DMS79 treated with DMSO at 0.1 percent for 48 hours (cell line): ENCODE data around the gene CORO1C.

ENCODE experiments used
- DNase-seq: peaks from one replicate; lab custom pipeline; 2025; lab: John Stamatoyannopoulos, UW

Gene CORO1C

DNA sequence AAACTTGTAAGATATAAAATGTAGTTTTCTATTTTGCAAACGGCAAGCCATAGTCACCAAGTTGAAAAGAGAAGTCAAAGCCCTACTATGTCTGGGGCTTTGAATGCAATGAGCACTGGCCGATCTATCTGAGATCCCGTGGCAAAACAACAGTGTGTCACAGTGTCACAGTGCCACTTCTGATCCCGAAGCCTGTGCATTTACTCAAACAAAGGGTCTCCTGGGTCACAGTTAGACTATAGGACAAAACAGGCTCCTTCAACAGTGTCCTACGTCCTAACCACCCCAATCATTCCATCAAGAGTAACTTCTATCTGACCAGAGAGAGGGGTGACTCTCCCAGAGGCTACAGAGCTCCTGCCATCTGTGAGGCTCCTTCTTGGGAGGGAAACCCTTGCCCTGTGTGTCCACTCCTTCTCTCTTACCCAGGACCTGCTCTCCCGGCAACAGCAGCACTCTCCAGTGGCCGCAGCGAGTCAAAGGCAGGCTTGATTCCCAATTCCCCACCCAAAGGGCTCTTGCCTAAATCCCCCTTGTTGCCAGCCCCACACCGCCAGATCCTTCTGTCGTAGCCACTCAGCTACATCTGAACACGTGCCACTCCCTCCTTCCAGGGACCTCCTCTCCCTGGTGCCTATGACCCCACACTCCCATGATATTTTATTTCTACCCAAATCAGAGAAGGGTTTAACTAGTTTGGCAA lies 83.6 kb downstream of the CORO1C start:
- no peak for DNase-seq

DNA sequence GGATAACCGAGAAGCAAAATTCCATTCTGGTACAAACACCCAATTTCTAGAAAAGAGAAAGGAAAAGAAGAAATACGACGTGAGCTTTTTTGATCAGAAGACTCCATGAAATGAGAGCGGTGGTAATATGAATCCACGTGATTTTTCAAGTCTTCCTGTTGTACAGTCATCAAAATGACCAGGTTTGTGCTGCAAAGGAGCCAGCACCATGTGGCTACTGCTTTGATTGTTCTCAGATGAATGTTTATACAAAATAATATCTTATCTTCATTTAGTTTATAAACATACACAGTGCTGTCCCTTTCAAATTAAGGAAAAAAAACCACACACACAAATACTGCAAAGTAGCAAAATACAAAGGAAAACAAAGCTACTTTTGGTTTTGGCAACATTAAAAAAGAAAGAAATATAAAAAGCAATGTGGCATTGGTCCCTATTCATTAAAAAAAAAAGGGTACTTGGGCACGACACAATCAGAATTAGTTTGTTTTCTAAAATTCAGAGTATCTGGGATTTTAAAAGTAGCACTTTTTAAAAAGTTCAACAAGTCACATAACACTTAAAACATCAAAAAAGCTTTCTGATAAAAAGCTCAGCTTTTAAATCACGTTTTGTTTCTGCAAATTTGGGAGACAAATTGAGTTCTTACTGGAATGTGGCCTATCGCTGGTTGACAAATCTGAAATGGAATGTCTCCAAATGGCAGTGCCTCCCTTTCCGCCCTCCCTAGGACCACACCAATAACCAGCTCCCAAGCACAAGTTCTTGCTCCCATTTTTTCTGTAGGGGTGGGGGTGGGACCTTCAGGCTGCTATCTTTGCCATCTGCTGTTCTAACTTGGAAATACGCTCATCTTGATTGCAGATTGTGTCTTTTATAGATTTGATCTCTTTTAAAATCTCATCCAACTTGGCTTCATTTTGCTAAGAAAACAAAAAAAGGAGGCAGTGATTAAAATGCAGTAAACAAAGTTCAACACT lies 84.4 kb downstream of the CORO1C start:
- no peak for DNase-seq

DNA sequence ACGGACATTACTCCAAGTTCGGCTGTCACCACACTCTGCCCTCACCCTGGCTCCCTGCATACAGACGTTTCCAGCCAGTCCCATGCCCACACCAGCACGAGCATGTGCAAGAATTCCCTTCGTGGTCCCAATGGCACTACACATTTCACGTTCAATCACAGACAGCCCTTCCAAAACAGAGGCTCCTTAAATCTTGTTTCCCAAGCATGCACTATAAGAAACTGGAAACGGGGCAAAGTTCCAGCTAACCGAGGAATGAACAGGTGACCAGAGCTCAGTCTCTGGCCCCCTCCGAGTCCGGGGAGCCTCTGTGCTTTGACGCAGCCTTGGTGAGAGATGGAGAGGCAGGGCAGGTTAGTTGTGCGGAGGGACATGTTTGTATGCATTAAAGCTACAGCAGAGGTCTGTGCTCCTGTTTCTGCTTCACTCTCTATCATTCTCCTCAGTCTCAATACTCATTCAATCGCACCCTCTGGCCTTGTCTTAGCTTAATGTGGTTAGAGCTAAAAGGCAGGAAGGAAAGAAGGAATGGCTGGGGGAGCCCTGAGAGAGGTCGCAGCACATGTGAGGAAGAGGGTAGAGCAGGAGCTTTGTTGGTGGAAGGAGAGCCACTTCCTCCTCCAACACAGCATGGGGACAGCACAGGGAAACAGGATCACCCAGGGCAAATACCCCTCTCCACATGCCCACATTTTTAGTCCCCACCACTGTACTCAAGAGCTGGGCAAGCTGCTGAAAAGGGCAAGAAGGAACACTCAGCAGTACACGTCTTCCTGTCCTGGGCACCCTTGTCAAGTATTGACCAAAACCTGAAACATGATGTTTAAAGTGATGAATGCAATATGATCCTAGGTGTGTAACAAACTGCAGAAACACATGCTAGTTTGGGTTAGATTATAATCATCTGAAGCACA lies 85.4 kb downstream of the CORO1C start:
- DNase-seq = no peak

DNA sequence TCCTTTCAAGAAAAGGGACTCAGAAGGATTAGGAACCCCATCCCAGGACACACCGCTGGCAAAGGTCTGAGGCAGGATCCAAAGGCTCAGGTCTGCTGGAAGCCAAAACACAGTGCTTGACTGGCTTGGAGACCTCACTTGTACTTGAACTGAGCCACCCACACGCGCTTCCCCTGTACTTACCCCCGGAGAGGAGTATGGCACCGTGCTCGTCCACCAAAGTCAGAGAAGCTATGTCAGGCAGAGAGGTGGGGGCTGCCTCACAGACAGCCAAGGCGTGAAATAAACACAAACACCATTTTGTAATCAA lies 86.6 kb downstream of the CORO1C start:
- no peak for DNase-seq

DNA sequence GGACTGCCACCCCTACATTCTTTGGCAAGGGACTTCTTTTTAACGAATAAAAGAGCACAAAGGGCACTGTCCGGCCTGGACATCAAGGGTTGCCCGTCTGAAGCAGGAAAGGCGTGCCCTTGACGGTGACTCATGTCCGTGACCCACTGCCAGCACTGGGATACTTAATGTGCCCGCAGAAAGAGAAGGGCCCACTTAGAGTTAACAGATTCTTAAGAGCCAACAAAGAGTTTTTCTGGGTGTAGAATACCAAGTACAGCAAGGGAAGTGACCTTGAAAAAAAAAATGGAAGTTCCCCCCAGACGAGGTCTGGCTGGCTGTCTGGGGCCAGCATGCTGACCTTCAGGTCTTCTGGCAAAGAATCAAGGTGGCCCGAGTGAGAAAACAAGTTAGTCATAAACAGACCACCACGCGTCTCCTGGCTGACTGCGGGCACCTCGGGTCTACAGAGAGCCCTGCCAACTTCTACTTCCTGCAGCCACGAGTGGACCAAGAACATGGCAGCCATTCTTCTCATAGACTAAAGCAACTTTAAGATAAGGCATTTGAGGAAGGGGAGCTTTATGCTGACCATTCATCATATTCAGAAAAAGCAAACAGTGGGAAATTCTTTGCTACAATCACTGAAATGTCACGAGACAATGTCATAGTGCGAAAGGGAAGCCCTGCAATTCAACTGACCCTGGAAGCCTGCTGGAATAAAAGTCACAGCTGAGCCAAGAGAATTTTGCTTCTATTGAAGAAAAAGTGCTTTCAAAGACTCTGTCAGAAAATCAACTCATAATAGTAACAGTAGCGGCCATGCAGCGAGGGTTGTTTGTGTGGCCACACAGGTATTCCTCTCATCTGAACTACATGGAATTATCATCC lies 87.1 kb downstream of the CORO1C start:
- peak; percentile 56 for DNase-seq

DNA sequence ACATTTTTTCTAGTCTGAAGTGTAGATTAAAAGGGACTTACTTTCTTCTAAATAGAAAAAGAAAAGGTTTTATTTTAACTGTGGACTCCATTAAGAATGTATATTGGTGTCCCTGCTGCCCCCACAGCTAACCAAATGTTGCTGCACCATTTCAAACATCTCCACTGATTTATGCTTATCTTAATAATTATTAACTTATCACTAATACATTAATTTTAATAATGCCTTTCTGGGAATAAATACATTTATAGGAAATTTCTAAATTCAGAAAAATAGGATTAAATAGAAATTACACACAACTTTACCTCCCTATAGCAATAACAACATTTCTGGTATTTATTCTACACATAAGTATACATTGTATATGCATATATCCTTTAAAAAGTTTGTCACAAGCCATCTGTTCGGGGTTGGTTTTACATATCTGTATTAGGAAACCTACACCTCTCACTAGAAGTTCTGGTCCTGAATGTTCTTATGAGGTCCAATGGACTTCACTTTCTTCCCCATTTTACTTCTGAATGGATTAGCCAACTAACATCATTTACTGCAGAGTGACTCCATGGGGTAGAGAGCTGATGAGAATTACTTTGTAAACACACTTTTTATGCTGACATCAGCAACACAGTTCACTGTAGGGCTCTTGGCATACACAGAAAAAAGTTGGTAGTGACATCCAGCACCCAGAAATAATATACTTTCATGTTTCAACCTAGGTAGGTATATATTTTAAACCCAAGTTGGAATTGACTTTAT lies 88.2 kb downstream of the CORO1C start:
- peak; percentile 39 for DNase-seq

DNA sequence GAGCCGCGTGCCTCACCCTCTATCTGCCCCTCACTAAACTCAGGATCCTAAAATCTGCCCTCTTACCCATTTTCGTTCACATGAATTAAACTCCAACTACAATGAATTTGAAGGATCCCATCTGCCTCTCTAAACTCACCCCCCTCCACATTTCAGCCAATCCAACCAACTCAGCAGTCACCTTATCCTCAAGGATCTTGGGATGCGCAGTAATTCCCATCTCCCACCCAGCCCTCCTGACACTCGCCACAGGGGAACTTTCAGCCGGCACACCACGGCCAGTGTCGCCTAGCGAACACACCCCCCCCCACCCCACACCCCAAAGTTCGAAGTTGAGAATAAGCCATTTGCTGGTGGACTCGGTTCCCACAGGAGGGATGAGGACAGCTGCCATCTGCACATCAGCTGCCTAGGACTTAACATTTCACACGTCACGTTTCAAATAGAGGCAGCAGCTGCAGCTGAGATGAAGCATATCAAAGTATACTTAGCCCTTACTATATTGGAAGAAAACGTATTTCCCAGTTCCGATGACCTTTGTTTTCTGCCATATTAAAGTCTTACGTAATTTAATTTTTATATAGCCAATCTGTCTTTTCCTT lies 88.9 kb downstream of the CORO1C start:
- peak; percentile 88 for DNase-seq

DNA sequence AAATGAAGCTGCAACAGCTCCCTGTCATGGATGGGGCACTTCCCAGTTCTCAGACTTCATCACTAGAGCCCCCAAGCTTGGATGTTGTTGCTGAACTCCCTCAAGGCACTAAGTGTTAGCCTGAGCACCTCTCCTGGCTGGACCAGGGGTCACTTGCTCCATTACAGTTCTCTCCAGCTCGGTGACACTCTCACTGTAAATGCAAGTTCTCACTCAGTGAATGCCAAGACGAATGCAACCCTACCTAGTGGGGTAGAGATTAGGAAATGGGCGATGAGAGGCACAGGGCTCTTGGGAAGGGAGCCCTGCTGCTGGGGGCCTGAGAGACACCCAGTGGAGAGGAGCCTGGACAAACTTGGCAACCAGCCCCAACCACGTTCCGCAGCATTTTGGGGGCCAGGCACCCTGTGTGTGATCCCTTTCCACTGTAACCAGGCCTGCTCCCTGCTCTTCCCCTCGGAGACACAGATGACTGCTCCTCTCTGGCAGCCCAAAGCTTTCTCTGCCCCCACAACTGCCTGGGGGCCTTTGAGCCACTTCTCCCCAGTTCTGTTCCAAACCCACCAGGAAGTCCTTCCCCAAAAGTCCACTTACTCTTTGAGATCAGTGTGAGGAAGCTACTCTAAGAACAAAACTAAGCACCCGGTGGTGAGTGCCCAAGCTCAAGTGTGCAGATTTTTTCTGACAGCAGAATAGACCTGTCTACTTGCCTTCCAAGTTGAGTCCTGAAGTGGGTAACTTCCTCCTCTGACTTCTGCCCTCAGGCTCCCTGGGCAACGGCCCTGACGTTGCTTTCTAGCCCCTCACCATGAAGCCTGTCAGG lies 89.7 kb downstream of the CORO1C start:
- DNase-seq = peak; percentile 80

DNA sequence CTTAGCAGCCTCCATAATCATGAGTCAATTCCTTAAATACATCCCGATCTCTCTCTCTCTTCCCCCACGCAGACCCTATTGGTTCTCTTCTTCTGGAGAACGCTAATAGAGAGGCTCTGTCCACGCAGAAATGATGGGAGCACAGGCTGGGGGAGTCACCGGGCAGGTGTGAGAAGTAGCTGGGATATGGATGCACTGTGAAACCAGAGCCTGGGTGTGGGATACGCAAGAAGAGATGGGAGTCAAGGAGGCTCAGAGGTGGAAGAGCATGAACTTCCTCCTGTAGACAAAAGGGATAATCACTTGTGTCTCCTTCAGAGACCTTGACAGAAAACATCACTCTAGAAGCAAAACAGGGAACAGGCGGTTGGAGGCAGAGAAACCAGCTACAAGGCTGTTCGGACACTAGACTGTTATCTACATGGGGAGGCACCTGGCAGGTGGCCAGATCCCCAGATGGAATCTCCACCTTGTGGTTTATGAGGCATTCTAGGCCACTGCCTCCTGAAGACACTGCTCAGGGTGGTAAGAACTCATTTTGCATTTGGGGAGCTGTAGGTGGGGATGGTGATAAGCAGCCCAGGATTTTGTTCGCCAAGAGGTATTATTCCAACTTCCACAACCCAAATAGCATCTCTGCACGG lies 90.4 kb downstream of the CORO1C start:
- peak; percentile 43 for DNase-seq

DNA sequence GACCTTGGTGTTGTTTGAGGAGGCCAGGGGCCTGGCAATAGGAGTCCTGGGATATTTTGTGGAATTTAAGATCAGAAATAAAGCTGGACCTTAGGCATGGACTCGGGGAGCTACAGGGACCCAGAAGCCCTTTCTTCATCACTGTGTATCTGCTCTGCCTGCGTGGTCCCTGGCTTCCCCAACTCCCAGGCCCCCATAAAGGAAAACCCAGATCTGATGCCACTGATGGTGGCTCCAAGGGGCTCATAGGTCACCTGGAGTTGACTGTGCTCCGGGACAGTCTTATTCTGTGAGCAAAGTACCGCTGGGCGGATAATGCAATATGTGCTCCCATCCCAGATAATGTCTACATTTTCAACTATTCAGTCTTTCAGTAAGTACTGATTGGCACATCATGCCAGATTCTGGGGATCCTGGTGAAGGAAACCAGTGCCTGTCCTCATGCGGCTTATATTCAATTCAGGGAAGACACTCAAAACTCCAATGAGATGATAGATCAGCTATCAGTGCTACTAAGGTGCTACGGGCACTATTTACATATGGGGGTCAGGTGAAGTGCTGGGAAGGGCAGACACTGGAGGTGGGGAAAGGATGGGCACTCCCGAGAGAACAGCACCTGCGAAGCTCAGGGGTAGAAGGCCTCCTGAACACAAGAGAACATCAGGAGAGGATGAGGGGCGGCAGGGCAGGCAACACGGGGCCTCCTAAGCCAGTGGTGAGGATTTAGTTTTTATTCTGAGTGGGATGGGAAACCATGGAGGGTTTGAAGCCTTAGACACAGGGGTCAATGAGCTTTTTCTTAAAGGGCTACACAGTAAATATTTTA lies 92.1 kb downstream of the CORO1C start:
- DNase-seq = no peak

DNA sequence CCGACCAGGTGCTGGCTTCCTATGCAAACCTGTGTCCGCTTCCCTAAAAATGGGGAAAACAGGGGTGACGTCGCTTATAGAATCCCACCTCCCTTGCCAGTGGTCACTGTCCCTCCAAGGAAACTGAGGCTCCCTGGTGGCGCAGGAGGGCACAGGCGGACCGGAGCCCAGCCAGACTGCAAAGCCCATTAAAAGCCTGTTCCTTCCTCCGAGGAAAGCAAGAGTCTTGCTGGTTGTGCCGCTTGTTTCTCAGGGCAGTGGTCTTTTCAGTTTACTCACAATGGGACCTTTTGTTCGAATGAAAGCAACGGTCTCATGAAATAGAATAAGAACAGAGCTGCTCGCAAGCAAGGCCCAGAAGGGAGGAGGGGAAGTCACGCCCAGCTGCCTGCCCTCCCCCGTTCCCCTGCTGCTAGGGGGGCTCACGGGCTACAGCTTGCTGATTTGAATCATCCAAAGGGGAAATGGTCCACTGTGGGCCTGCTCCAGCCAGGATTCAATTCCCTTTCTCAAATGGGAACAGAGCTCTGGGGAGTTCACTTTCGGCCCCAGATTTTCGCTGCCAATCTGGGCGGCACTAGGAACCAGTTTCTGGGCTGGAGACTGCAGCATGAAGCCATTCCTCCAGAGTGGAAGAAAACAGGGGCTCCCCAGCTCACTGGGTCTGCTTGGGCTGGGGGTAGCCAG lies 93.0 kb downstream of the CORO1C start:
- no peak for DNase-seq

DNA sequence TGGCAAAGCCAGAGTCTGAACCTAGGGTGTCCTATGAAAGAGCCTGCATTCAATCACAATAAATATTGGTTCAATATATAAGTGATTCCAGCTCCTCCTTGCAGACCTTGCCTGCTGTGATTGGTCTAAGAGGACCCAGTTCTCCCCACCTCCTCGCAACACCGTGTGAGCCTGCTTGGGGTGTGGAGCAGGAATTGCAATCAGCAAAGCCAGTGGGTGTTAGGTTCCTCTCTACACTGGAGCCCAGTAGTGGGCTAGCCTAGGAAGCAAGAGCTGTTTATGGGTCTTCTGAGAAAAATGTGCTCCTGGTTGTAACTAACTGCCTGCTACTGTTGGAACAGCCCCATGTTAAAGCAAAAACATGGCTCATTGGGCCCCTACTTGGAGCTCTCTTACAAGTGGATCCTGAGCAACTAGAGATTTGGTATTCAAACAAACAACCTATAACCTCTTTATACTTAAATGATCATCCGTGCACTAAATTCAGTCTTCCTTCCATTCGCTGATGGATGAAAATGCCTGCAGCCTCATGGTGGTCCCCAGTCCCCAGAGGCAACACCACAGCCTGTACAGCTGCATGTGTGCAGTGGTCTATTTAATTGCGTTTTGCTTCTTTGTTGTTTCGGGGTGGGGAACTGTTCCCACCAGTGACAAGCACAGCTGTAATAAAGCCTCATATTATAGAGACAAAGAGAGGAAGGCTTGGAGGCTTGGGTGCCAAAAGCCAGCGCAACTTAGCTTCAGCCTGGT lies 93.9 kb downstream of the CORO1C start:
- no peak for DNase-seq

DNA sequence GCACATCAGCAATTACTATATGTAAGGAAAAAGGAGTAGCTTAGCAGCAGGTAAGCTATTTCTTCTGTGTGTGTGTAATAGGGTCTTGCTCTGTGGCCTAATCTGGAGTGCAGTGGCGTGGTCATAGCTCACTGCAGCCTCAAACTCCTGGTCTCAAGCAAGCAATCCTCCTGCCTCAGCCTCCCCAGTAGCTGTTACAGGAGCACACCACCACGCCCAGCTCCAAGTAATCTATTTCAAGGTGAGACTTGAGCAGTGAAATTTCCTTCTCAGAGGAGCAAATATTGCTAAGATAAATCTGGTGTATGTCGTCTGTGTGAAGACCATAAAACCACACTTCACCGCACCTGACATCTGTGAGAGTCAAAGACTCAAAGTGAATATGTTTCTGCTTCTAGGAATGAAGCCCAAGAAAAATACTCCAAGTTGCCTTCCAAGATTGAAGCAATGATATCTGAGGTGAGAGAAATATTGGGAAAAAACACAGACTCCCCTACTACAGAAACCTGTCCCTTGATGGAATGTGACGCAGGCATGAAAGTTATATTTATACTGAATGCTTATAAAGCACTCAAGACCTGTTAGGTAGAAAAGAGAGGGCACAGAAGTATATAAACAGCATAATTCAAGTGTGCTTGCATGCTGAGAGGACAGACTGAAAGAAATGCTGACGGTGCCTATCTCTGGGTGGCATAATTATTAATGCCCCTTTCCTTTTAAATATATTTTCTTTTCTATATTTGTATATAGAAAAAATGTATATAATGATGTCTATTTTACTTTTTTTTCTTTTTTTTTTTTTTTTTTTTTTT lies 95.1 kb downstream of the CORO1C start:
- peak; percentile 69 for DNase-seq

DNA sequence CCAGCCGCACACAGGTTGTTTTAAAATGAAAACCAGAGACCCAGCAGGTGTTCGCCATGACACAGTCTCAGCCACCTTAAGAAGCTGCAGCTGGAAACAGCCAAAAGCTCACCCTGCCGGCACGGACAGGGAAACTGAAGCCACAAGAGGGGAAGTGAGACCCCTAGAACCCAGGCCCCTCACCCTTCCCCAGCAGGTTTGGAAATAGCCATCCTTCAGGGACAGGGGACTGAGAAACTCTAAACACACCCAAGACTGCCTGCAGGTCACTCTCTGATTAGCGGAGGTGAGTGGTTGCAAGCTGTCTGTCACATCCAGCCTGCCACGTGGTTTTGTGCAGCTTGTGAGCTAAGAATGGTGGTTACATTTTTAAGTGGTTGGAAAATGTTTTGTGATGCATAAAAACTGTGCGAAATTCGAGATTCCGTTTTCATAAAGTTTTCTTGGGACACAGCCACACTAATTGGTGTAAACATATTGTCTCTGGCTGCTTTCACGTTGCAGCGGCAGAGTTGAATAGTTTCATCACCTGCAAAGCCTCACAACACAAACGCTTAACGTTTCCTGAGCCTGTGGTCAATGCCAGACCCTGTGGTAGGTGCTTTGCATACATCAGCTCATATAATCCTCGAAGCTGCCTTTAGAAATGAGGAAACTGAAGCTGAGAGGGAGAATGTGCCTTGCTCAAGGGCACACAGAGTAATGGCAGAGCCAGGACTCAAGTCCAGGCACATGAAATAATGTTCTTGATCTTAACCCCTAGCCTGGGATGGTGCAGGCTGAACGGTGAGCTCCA lies 95.9 kb downstream of the CORO1C start:
- peak; percentile 40 for DNase-seq

DNA sequence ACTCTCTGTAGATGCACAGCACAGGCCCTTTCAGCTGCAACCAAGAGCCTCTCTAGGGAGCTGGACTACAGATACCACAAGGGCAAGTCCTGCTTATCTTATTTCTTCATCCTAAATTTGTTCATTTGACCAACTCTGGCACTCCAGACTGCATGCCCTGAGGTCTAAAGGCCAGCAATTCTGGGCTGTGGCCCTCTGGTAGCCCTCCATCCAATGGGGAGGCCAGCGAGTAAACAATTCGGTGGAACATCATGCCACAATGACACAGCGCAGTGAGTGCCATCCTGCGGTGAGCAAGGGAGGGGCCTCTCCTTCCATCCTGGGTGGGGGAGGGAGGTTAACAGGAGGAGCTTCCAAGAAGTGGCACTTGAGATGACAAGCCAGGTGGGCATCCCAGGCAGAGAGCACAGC lies 97.0 kb downstream of the CORO1C start:
- DNase-seq = peak; percentile 72
